HEK293 (cell line): ENCODE results near the gene ATP10A.

Source experiments
- CTCF ChIA-PET: fragments of 350-600 bp; formaldehyde crosslinking; extraction: SDS; loops from one replicate; lab custom pipeline; 2021; ENCODE audit warnings: antibody characterized with exemption; lab: Yijun Ruan, JAX
- POLR2A ChIA-PET: fragments of 300-600 bp; formaldehyde crosslinking; extraction: SDS; loops from one replicate; lab custom pipeline; 2020; ENCODE audit warnings: antibody characterized with exemption, inconsistent platforms; lab: Yijun Ruan, JAX
- H3K27ac ChIP-seq: fragments of 200-500 bp; sonication (Bioruptor generic); 2 replicates; pipeline ENCODE4 v1.5.1; 2014; ENCODE audit warnings: low read depth, low read length, control low read depth, inconsistent platforms; ENCODE audit errors: extremely low read depth
- H3K36me3 ChIP-seq, 2 experiments: fragments of 200-500 bp in 1 of 2; sonication (Bioruptor generic) in 1 of 2; 1 replicate in 1 of 2; 2 replicates in 1 of 2; pipeline ENCODE4 v1.5.1; 2014 to 2017; ENCODE audit warnings: inconsistent platforms in 2 of 2, low read length in 2 of 2; ENCODE audit not compliant: control insufficient read depth in 2 of 2, insufficient read depth in 1 of 2
- H3K4me1 ChIP-seq: fragments of 200-500 bp; sonication (Bioruptor generic); 2 replicates; pipeline ENCODE4 v1.5.1; 2014; ENCODE audit warnings: mild to moderate bottlenecking, low read length, inconsistent platforms; ENCODE audit not compliant: control insufficient read depth, insufficient read depth
- H3K4me3 ChIP-seq: 2 replicates; pipeline ENCODE4 v1.5.1; 2011; ENCODE audit warnings: low read depth, mild to moderate bottlenecking, control low read depth, low read length, moderate library complexity
- H3K9me3 ChIP-seq: fragments of 200-500 bp; sonication (Bioruptor generic); 2 replicates; pipeline ENCODE4 v1.5.1; 2014; ENCODE audit warnings: low read depth, low read length, inconsistent platforms; ENCODE audit not compliant: control insufficient read depth, insufficient read depth
- AEBP2 ChIP-seq: fragments of 450-650 bp; formaldehyde crosslinking; IDR thresholded peaks from 2 replicates; pipeline ENCODE4 v1.5.1; 2016; ENCODE audit warnings: missing biosample characterization, missing genetic modification characterization, borderline replicate concordance
- BCL11A ChIP-seq: fragments of 450-650 bp; formaldehyde crosslinking; IDR thresholded peaks from 2 replicates; pipeline ENCODE4 v1.5.1; 2016; ENCODE audit warnings: low read depth, missing biosample characterization, missing genetic modification characterization
- GLIS1 ChIP-seq: fragments of 450-650 bp; formaldehyde crosslinking; IDR thresholded peaks from 2 replicates; pipeline ENCODE4 v1.5.1; 2016; ENCODE audit warnings: missing biosample characterization, missing genetic modification characterization
- KLF16 ChIP-seq: fragments of 450-650 bp; formaldehyde crosslinking; IDR thresholded peaks from 2 replicates; pipeline ENCODE4 v1.5.1; 2017; ENCODE audit warnings: missing biosample characterization, missing genetic modification characterization
- KLF7 ChIP-seq: fragments of 450-650 bp; formaldehyde crosslinking; IDR thresholded peaks from 2 replicates; pipeline ENCODE4 v1.5.1; 2016; ENCODE audit warnings: missing biosample characterization, missing genetic modification characterization, borderline replicate concordance
- OVOL3 ChIP-seq: fragments of 450-650 bp; formaldehyde crosslinking; IDR thresholded peaks from 2 replicates; pipeline ENCODE4 v1.5.1; 2016; ENCODE audit warnings: missing biosample characterization, missing genetic modification characterization
- REPIN1 ChIP-seq: fragments of 450-650 bp; formaldehyde crosslinking; IDR thresholded peaks from 2 replicates; pipeline ENCODE4 v1.5.1; 2017; ENCODE audit warnings: missing biosample characterization, missing genetic modification characterization, low read depth
- SP3 ChIP-seq: fragments of 450-650 bp; formaldehyde crosslinking; IDR thresholded peaks from 2 replicates; pipeline ENCODE4 v1.5.1; 2016; ENCODE audit warnings: missing biosample characterization, missing genetic modification characterization
- TCF7L2 ChIP-seq: IDR thresholded peaks from 2 replicates; pipeline ENCODE4 v1.6.1; 2011; ENCODE audit warnings: low read depth, mild to moderate bottlenecking, inconsistent platforms, low read length, moderate library complexity, borderline replicate concordance
- ZBTB1 ChIP-seq: fragments of 450-650 bp; formaldehyde crosslinking; IDR thresholded peaks from 2 replicates; pipeline ENCODE4 v1.5.1; 2016; ENCODE audit warnings: missing biosample characterization, missing genetic modification characterization
- ZBTB17 ChIP-seq: fragments of 450-650 bp; formaldehyde crosslinking; IDR thresholded peaks from 2 replicates; pipeline ENCODE4 v1.5.1; 2016; ENCODE audit warnings: missing biosample characterization, missing genetic modification characterization
- ZBTB48 ChIP-seq: fragments of 450-650 bp; formaldehyde crosslinking; IDR thresholded peaks from 2 replicates; pipeline ENCODE4 v1.5.1; 2016; ENCODE audit warnings: missing biosample characterization, missing genetic modification characterization
- ZIC2 ChIP-seq: fragments of 450-650 bp; formaldehyde crosslinking; IDR thresholded peaks from 2 replicates; pipeline ENCODE4 v1.5.1; 2016; ENCODE audit warnings: missing biosample characterization, missing genetic modification characterization
- ZNF112 ChIP-seq: fragments of 450-650 bp; formaldehyde crosslinking; IDR thresholded peaks from 2 replicates; pipeline ENCODE4 v1.5.0; 2017; ENCODE audit warnings: missing biosample characterization, missing genetic modification characterization
- ZNF140 ChIP-seq: fragments of 450-650 bp; formaldehyde crosslinking; IDR thresholded peaks from 2 replicates; pipeline ENCODE4 v1.5.1; 2016; ENCODE audit warnings: missing biosample characterization, missing genetic modification characterization
- ZNF148 ChIP-seq: fragments of 450-650 bp; formaldehyde crosslinking; IDR thresholded peaks from 2 replicates; pipeline ENCODE4 v1.5.0; 2017; ENCODE audit warnings: missing biosample characterization, missing genetic modification characterization, borderline replicate concordance
- ZNF174 ChIP-seq: fragments of 450-650 bp; formaldehyde crosslinking; IDR thresholded peaks from 2 replicates; pipeline ENCODE4 v1.5.0; 2017; ENCODE audit warnings: missing biosample characterization, mild to moderate bottlenecking, missing genetic modification characterization
- ZNF433 ChIP-seq: fragments of 450-650 bp; formaldehyde crosslinking; IDR thresholded peaks from 2 replicates; pipeline ENCODE4 v1.5.1; 2016; ENCODE audit warnings: missing biosample characterization, missing genetic modification characterization, low read depth
- ZNF548 ChIP-seq: fragments of 450-650 bp; formaldehyde crosslinking; IDR thresholded peaks from 2 replicates; pipeline ENCODE4 v1.5.1; 2016; ENCODE audit warnings: missing biosample characterization, missing genetic modification characterization
- ZNF561 ChIP-seq: fragments of 450-650 bp; IDR thresholded peaks from 2 replicates; pipeline ENCODE4 v1.5.1; 2018; ENCODE audit warnings: missing biosample characterization, missing genetic modification characterization, borderline replicate concordance
- ZNF677 ChIP-seq: fragments of 450-650 bp; IDR thresholded peaks from 2 replicates; pipeline ENCODE4 v1.5.0; 2018; ENCODE audit warnings: missing biosample characterization, mild to moderate bottlenecking, missing genetic modification characterization, moderate library complexity
- ZNF837 ChIP-seq: fragments of 450-650 bp; formaldehyde crosslinking; IDR thresholded peaks from 2 replicates; pipeline ENCODE4 v1.5.1; 2016; ENCODE audit warnings: missing biosample characterization, missing genetic modification characterization
- ZSCAN4 ChIP-seq: fragments of 450-650 bp; formaldehyde crosslinking; IDR thresholded peaks from 2 replicates; pipeline ENCODE4 v1.5.1; 2017; ENCODE audit warnings: missing biosample characterization, missing genetic modification characterization

ATP10A gene

GRCh38 chr15:25714538-25714840 lies 148.6 kb downstream of the ATP10A start:
- no peaks in the 10 kb centered on the region for H3K36me3 ChIP-seq
- TF ChIP-seq AEBP2 (tag by site-specific recombination) (no peak), ZIC2 (no peak), ZBTB1 (tag by site-specific recombination) (no peak), REPIN1 (tag by site-specific recombination) (no peak), ZNF561 (tag by site-specific recombination) (no peak)
- CTCF ChIA-PET, result no interaction called here
- no peaks in the 10 kb centered on the region for H3K9me3 ChIP-seq
- POLR2A ChIA-PET, result no interaction called here
- no peaks in the 10 kb centered on the region for H3K4me1 ChIP-seq
- no peak overlapping the region for H3K4me3 ChIP-seq
- no peak overlapping the region for H3K27ac ChIP-seq

- no peaks in the 10 kb centered on the region for H3K4me1 ChIP-seq
- CTCF ChIA-PET, result no interaction called here
These were observed 149.2 kb downstream of the ATP10A start for GRCh38 chr15:25713736-25714537.

GRCh38 chr15:25712961-25713355 lies 150.2 kb downstream of the ATP10A start:
- no peaks in the 10 kb centered on the region for H3K4me1 ChIP-seq
- ChIA-PET CTCF (no interaction called here), POLR2A (no interaction called here)
- no peaks in the 10 kb centered on the region for H3K9me3 ChIP-seq
- no peak for TF ChIP-seq KLF16 (tag by site-specific recombination)
- no peak for TF ChIP-seq ZNF174
- no peak for TF ChIP-seq ZBTB48 (tag by site-specific recombination)
- no peak for TF ChIP-seq ZNF837 (tag by site-specific recombination)
- TF ChIP-seq ZBTB17 (tag by site-specific recombination), result no peak
- no peak for TF ChIP-seq ZNF548 (tag by site-specific recombination)
- no peak for TF ChIP-seq ZNF433 (tag by site-specific recombination)
- H3K4me3 ChIP-seq, result no peak overlapping the region
- no peaks in the 10 kb centered on the region for H3K36me3 ChIP-seq
- no peak overlapping the region for H3K27ac ChIP-seq

More at GRCh38 chr15:25713736-25714537, 149.2 kb downstream of the ATP10A start:
- Histone ChIP-seq H3K9me3 (no peaks in the 10 kb centered on the region), H3K4me3 (no peak overlapping the region), H3K27ac (no peak overlapping the region), H3K36me3 (no peaks in the 10 kb centered on the region)
- POLR2A ChIA-PET, result no interaction called here
- TF ChIP-seq SP3 (tag by site-specific recombination), result no peak
- no peak for TF ChIP-seq ZNF677 (tag by site-specific recombination)
- no peak for TF ChIP-seq ZNF140 (tag by site-specific recombination)
- no peak for TF ChIP-seq OVOL3 (tag by site-specific recombination)
- TF ChIP-seq ZNF112, result no peak
- TF ChIP-seq ZNF148 (tag by site-specific recombination), result no peak
- no peak for TF ChIP-seq TCF7L2
- no peak for TF ChIP-seq GLIS1 (tag by site-specific recombination)
- TF ChIP-seq KLF7 (tag by site-specific recombination), result no peak
- no peak for TF ChIP-seq ZSCAN4
- no peak for TF ChIP-seq ZBTB17 (tag by site-specific recombination)
- no peak for TF ChIP-seq BCL11A (tag by site-specific recombination)
- TF ChIP-seq, all 188 proteins: peak for 0
